Central memory CD8-positive, alpha-beta T cell (primary cell): ENCODE data around the gene EMC1.
"Not testable (repeated sequence)": the region's sequence is repeated elsewhere in the genome, so short reads cannot be mapped to it uniquely, and the experiment has no call there.

Experiments used
- ATAC-seq: fragments of 150-1000 bp; cut with Tn5 transposase; replicated peaks from 2 replicates; pipeline ENCODE4 v1.10.0; 2022; ENCODE audit warnings: mild to moderate bottlenecking, moderate FRiP score, moderate number of reproducible peaks; ENCODE audit not compliant: poor library complexity, severe bottlenecking; ENCODE audit errors: extremely low read depth
- DNase-seq, 2 donors: peaks; one replicate each; pipeline ENCODE4 v3.0.0; 2021; ENCODE audit warnings: low spot score in 2 of 2
- H3K27ac Mint-ChIP-seq: one replicate; pipeline ENCODE4 v1.8.0; 2022; ENCODE audit warnings: low read depth, mild to moderate bottlenecking, moderate library complexity, mixed read lengths
- H3K27me3 Mint-ChIP-seq: one replicate; pipeline ENCODE4 v1.8.0; 2022; ENCODE audit warnings: mixed read lengths
- H3K36me3 Mint-ChIP-seq: one replicate; pipeline ENCODE4 v1.8.0; 2022; ENCODE audit warnings: mild to moderate bottlenecking, moderate library complexity, mixed read lengths; ENCODE audit not compliant: insufficient read depth
- H3K4me1 Mint-ChIP-seq: one replicate; pipeline ENCODE4 v1.8.0; 2022; ENCODE audit warnings: mixed read lengths
- H3K4me3 Mint-ChIP-seq: one replicate; pipeline ENCODE4 v1.8.0; 2022; ENCODE audit warnings: mild to moderate bottlenecking, moderate library complexity, mixed read lengths
- H3K9me3 Mint-ChIP-seq: one replicate; pipeline ENCODE4 v1.8.0; 2022; ENCODE audit warnings: mixed read lengths

EMC1 gene

GRCh38 chr1:19256301-19256700 lies 5.0 kb upstream of the EMC1 start:
- not testable (repeated sequence) for H3K4me3 Mint-ChIP-seq, H3K27me3 Mint-ChIP-seq, DNase-seq, H3K27ac Mint-ChIP-seq, ATAC-seq, H3K9me3 Mint-ChIP-seq
- peaks cover 20% of the 10 kb centered on the region for H3K4me1 Mint-ChIP-seq
- peaks cover 38% of the 10 kb centered on the region for H3K36me3 Mint-ChIP-seq

- Mint-ChIP-seq H3K4me3 (no peak overlapping the region), H3K4me1 (peaks cover 28% of the 10 kb centered on the region), H3K36me3 (peaks cover 42% of the 10 kb centered on the region), H3K27ac (no peak overlapping the region), H3K27me3 (no peaks in the 10 kb centered on the region), H3K9me3 (no peaks in the 10 kb centered on the region)
- ATAC-seq (no peak), DNase-seq (no peak)
Observed at GRCh38 chr1:19255288-19255687, 4.0 kb upstream of the EMC1 start.

- H3K27ac Mint-ChIP-seq, result no peak overlapping the region
- ATAC-seq (no peak), DNase-seq (no peak)
- no peaks in the 10 kb centered on the region for H3K9me3 Mint-ChIP-seq
- no peaks in the 10 kb centered on the region for H3K27me3 Mint-ChIP-seq
- peaks cover 40% of the 10 kb centered on the region for H3K36me3 Mint-ChIP-seq
- H3K4me3 Mint-ChIP-seq, result no peak overlapping the region
- peaks cover 31% of the 10 kb centered on the region for H3K4me1 Mint-ChIP-seq
Observed at GRCh38 chr1:19254416-19254815, 3.1 kb upstream of the EMC1 start.

GRCh38 chr1:19250629-19251304 lies 557 bp downstream of the EMC1 start:
- Mint-ChIP-seq H3K9me3 (no peaks in the 10 kb centered on the region), H3K27me3 (no peaks in the 10 kb centered on the region), H3K36me3 (peaks cover 22% of the 10 kb centered on the region), H3K4me3 (peak overlapping the region; percentile 91), H3K27ac (peak overlapping the region; percentile 93), H3K4me1 (peaks cover 31% of the 10 kb centered on the region)
- DNase-seq (no peak), ATAC-seq (no peak)

- H3K9me3 Mint-ChIP-seq, result no peaks in the 10 kb centered on the region
- H3K4me3 Mint-ChIP-seq, result no peak overlapping the region
- ATAC-seq (peak; percentile 70), DNase-seq (peak; percentile 48 to 55)
- H3K36me3 Mint-ChIP-seq, result peaks cover 48% of the 10 kb centered on the region
- H3K27me3 Mint-ChIP-seq, result no peaks in the 10 kb centered on the region
- H3K27ac Mint-ChIP-seq, result peak overlapping the region; percentile 35
- H3K4me1 Mint-ChIP-seq, result peaks cover 5% of the 10 kb centered on the region
Observed at GRCh38 chr1:19240673-19241538, 10.4 kb downstream of the EMC1 start.

- no peak for DNase-seq
Observed at GRCh38 chr1:19239876-19240275, 11.4 kb downstream of the EMC1 start.

GRCh38 chr1:19234224-19234623 lies 17.1 kb downstream of the EMC1 start:
- no peak for DNase-seq
- H3K9me3 Mint-ChIP-seq, result no peaks in the 10 kb centered on the region
- no peak for ATAC-seq
- no peaks in the 10 kb centered on the region for H3K27me3 Mint-ChIP-seq
- peaks cover 58% of the 10 kb centered on the region for H3K36me3 Mint-ChIP-seq
- H3K27ac Mint-ChIP-seq, result no peak overlapping the region
- H3K4me1 Mint-ChIP-seq, result no peaks in the 10 kb centered on the region
- H3K4me3 Mint-ChIP-seq, result no peak overlapping the region

More at GRCh38 chr1:19239876-19240275, 11.4 kb downstream of the EMC1 start:
- no peaks in the 10 kb centered on the region for H3K27me3 Mint-ChIP-seq
- H3K36me3 Mint-ChIP-seq, result peaks cover 52% of the 10 kb centered on the region
- H3K9me3 Mint-ChIP-seq, result no peaks in the 10 kb centered on the region
- peaks cover 5% of the 10 kb centered on the region for H3K4me1 Mint-ChIP-seq
- ATAC-seq, result no peak
- H3K4me3 Mint-ChIP-seq, result no peak overlapping the region
- H3K27ac Mint-ChIP-seq, result no peak overlapping the region

GRCh38 chr1:19232524-19232846 lies 18.8 kb downstream of the EMC1 start:
- Mint-ChIP-seq H3K4me3 (no peak overlapping the region), H3K27ac (no peak overlapping the region), H3K36me3 (peaks cover 60% of the 10 kb centered on the region), H3K9me3 (no peaks in the 10 kb centered on the region), H3K27me3 (no peaks in the 10 kb centered on the region), H3K4me1 (no peaks in the 10 kb centered on the region)
- DNase-seq (no peak), ATAC-seq (no peak)

- not testable (repeated sequence) for H3K9me3 Mint-ChIP-seq, DNase-seq, H3K27ac Mint-ChIP-seq, H3K4me3 Mint-ChIP-seq, ATAC-seq, H3K4me1 Mint-ChIP-seq, H3K27me3 Mint-ChIP-seq
- H3K36me3 Mint-ChIP-seq, result peaks cover 64% of the 10 kb centered on the region
Observed at GRCh38 chr1:19231736-19232523, 19.4 kb downstream of the EMC1 start.

- H3K4me1 Mint-ChIP-seq, result no peaks in the 10 kb centered on the region
- DNase-seq (no peak), ATAC-seq (no peak)
- peaks cover 65% of the 10 kb centered on the region for H3K36me3 Mint-ChIP-seq
- no peak overlapping the region for H3K27ac Mint-ChIP-seq
- H3K27me3 Mint-ChIP-seq, result no peaks in the 10 kb centered on the region
- H3K9me3 Mint-ChIP-seq, result no peaks in the 10 kb centered on the region
- H3K4me3 Mint-ChIP-seq, result no peak overlapping the region
Observed at GRCh38 chr1:19229828-19230325, 21.4 kb downstream of the EMC1 start.

GRCh38 chr1:19229229-19229628 lies 22.1 kb downstream of the EMC1 start:
- DNase-seq (no peak), ATAC-seq (no peak)
- H3K36me3 Mint-ChIP-seq, result peaks cover 67% of the 10 kb centered on the region
- no peaks in the 10 kb centered on the region for H3K27me3 Mint-ChIP-seq
- H3K4me1 Mint-ChIP-seq, result peaks cover under 1% of the 10 kb centered on the region
- H3K27ac Mint-ChIP-seq, result no peak overlapping the region
- no peaks in the 10 kb centered on the region for H3K9me3 Mint-ChIP-seq
- no peak overlapping the region for H3K4me3 Mint-ChIP-seq

GRCh38 chr1:19222979-19223824 lies 28.1 kb downstream of the EMC1 start:
- H3K9me3 Mint-ChIP-seq, result no peaks in the 10 kb centered on the region
- H3K27me3 Mint-ChIP-seq, result no peaks in the 10 kb centered on the region
- no peak overlapping the region for H3K27ac Mint-ChIP-seq
- no peak for DNase-seq
- H3K36me3 Mint-ChIP-seq, result peaks cover 69% of the 10 kb centered on the region
- ATAC-seq, result no peak
- no peak overlapping the region for H3K4me3 Mint-ChIP-seq
- peaks cover 5% of the 10 kb centered on the region for H3K4me1 Mint-ChIP-seq
